Breast epithelium (tissue), 4 donors: Measurements from ENCODE around the gene ZCRB1. TPM values are rescaled to one million over a fixed set of nuclear protein-coding genes. Genes with fewer than 3 reads are reported as not detected.

Source experiments
- DNase-seq, 2 donors: peaks; one replicate each; pipeline ENCODE4 v3.0.0-alpha.2; 2019; ENCODE audit warnings: low spot score in 2 of 2
- H3K27ac ChIP-seq, 2 donors: fragments of 200-600 bp; sonication (generic) in 1 of 2; one replicate each; pipeline ENCODE4 v1.5.1; 2016 to 2019; ENCODE audit warnings: mild to moderate bottlenecking in 1 of 2
- H3K27me3 ChIP-seq, 2 donors: fragments of 200-600 bp; sonication (generic) in 1 of 2; one replicate each; pipeline versions ENCODE4 v1.5.1 to v1.6.0; 2017 to 2019; ENCODE audit warnings: control low read depth in 1 of 2, mild to moderate bottlenecking in 1 of 2
- H3K36me3 ChIP-seq: fragments of 200-600 bp; one replicate; pipeline ENCODE4 v1.5.1; 2019
- H3K4me1 ChIP-seq, 2 donors: fragments of 200-600 bp; sonication (generic); one replicate each; pipeline ENCODE4 v1.5.1; 2016 to 2019; ENCODE audit warnings: control low read depth in 1 of 2
- H3K4me3 ChIP-seq, 3 donors: fragments of 200-600 bp; sonication (generic); 1 replicate in 2 of 3; 2 replicates in 1 of 3; pipeline ENCODE4 v1.5.1; 2016 to 2019; ENCODE audit warnings: mild to moderate bottlenecking in 3 of 3, moderate library complexity in 2 of 3
- H3K9me3 ChIP-seq, 2 donors: fragments of 200-600 bp; sonication (generic) in 1 of 2; one replicate each; pipeline ENCODE4 v1.5.1; 2016 to 2019; ENCODE audit warnings: control low read depth in 1 of 2
- CTCF ChIP-seq, 3 donors: fragments of 450-650 bp; IDR thresholded peaks; one replicate each; pipeline ENCODE4 v1.5.1; 2016 to 2017; ENCODE audit warnings: antibody characterized with exemption in 3 of 3, mild to moderate bottlenecking in 3 of 3, moderate library complexity in 3 of 3
- POLR2A ChIP-seq: fragments of 450-650 bp; IDR thresholded peaks from one replicate; pipeline ENCODE4 v1.6.1; 2016; ENCODE audit warnings: antibody characterized with exemption, mild to moderate bottlenecking, moderate library complexity
- POLR2AphosphoS5 ChIP-seq, 3 donors: sonication (generic); formaldehyde crosslinking; IDR thresholded peaks; one replicate each; pipeline ENCODE4 v1.6.1; 2017; ENCODE audit warnings: antibody characterized with exemption in 3 of 3
- intact Hi-C: fragments of 100-400 bp; cut with DNase I; formaldehyde crosslinking; loops from one replicate; pipeline ENCODE4 v1.15.1; 2023; ENCODE audit warnings: low total_unique reads
- total RNA-seq, 3 donors: library from RNA; depleted of rRNA; stranded (reverse); fragments of >200 nt; gene quantifications; one replicate each; pipeline ENCODE4 v1.1.0, GENCODE V29; 2016

Gene ZCRB1
- total RNA-seq, 3 donors from 2014 or later: 28.0 to 34.9 (median 31.8) TPM

DNA sequence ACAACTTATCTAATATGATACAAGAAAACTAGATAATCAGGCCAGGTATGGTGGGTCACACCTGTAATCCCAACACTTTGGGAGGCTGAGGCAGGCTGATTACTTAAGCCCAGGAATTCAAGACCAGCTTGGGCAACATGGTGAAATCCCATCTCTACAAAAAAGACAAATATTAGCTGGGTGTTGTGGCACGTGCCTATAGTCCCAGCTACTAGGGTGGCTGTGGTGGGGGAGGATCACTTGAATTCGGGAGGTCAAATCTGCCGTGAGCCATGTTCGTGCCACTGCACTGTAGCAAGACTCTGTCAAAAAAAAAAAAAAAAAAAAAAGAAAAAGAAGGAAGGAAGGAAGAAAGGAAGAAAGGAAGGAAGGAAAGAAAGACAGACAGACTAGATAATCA, 27.0 kb downstream of the ZCRB1 start:
- DNase-seq: no peak
- TF ChIP-seq CTCF (IDR thresholded peaks at IDR 0.05) (no peak), POLR2AphosphoS5 (IDR thresholded peaks at IDR 0.05) (no peak), POLR2A (no peak)
- no peaks in the 10 kb centered on the region for H3K27me3 ChIP-seq

GRCh38 chr12:42296503-42297109, 29.3 kb downstream of the ZCRB1 start:
- Histone ChIP-seq H3K27me3 (no peaks in the 10 kb centered on the region), H3K36me3 (no peaks in the 10 kb centered on the region), H3K4me1 (no peaks in the 10 kb centered on the region), H3K27ac (no peak overlapping the region), H3K9me3 (no peaks in the 10 kb centered on the region), H3K4me3 (no peak overlapping the region)
- no peak for DNase-seq
- TF ChIP-seq POLR2A (no peak), CTCF (IDR thresholded peaks at IDR 0.05) (no peak)
- intact Hi-C loops: no loop called here

More for the DNA sequence above, 27.0 kb downstream of the ZCRB1 start:
- intact Hi-C loops: no loop called here
- Histone ChIP-seq H3K27ac (no peak overlapping the region), H3K9me3 (no peaks in the 10 kb centered on the region), H3K36me3 (no peaks in the 10 kb centered on the region), H3K4me1 (no peaks in the 10 kb centered on the region), H3K4me3 (no peak overlapping the region)

- Histone ChIP-seq H3K27me3 (no peaks in the 10 kb centered on the region), H3K36me3 (no peaks in the 10 kb centered on the region), H3K27ac (no peak overlapping the region), H3K4me3 (no peak overlapping the region), H3K4me1 (no peaks in the 10 kb centered on the region), H3K9me3 (no peaks in the 10 kb centered on the region)
- intact Hi-C loops: no loop called here
- DNase-seq: no peak
- TF ChIP-seq POLR2A (no peak), POLR2AphosphoS5 (IDR thresholded peaks at IDR 0.05) (no peak), CTCF (IDR thresholded peaks at IDR 0.05) (no peak)
Observed at GRCh38 chr12:42291680-42292079, 34.2 kb downstream of the ZCRB1 start.

DNA sequence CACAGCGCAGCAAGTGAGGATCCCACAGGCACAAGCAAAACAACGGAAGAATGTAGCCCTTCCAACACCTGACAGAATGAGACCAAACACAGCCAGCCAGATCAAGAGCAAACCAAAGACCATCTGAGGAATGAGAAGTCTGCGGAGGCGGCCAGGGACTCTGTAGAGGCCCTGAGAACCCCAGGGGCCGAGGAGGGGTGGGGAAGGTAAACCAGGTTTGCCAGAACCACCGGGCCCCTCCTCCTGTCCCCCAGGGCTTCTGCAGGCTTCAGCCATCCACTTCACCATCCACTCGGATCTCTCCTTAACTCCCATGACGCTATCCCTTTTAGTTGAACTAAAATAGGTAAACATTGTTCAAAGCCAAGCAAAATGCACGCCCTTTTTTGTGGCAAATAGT, 37.4 kb downstream of the ZCRB1 start:
- Histone ChIP-seq H3K27me3 (no peaks in the 10 kb centered on the region), H3K36me3 (no peaks in the 10 kb centered on the region), H3K4me3 (no peak overlapping the region), H3K4me1 (no peaks in the 10 kb centered on the region), H3K9me3 (no peaks in the 10 kb centered on the region), H3K27ac (no peak overlapping the region)
- TF ChIP-seq POLR2AphosphoS5 (IDR thresholded peaks at IDR 0.05) (no peak), POLR2A (no peak), CTCF (IDR thresholded peaks at IDR 0.05) (no peak)
- intact Hi-C loops: no loop called here
- DNase-seq: no peak

GRCh38 chr12:42286741-42287140, 39.2 kb downstream of the ZCRB1 start:
- no peak for TF ChIP-seq CTCF (IDR thresholded peaks at IDR 0.05)
- no peak for TF ChIP-seq POLR2A
- no peak for TF ChIP-seq POLR2AphosphoS5 (IDR thresholded peaks at IDR 0.05)
- H3K4me1 ChIP-seq: no peaks in the 10 kb centered on the region
- H3K36me3 ChIP-seq: no peaks in the 10 kb centered on the region
- H3K4me3 ChIP-seq: no peak overlapping the region
- no peaks in the 10 kb centered on the region for H3K27me3 ChIP-seq
- no peaks in the 10 kb centered on the region for H3K9me3 ChIP-seq
- no peak overlapping the region for H3K27ac ChIP-seq
- intact Hi-C loops: no loop called here
- DNase-seq: no peak
